Measurements from ENCODE around the gene THSD7A.

Gene THSD7A

GRCh38 chr7:11485636-11486035, 346.4 kb downstream of the THSD7A start:
- no peak overlapping the region for H3K27ac ChIP-seq
- TF ChIP-seq ZFX (IDR thresholded peaks at IDR 0.05; ENCODE audit: borderline replicate concordance) (no peak), CTCF (IDR thresholded peaks at IDR 0.05) (no peak)

- TF ChIP-seq CTCF (IDR thresholded peaks at IDR 0.05) (no peak), ZFX (IDR thresholded peaks at IDR 0.05; ENCODE audit: borderline replicate concordance) (no peak)
- H3K27ac ChIP-seq, result no peak overlapping the region
These were observed 351.9 kb downstream of the THSD7A start for GRCh38 chr7:11480143-11480542.

GRCh38 chr7:11478882-11479281, 353.1 kb downstream of the THSD7A start:
- TF ChIP-seq ZFX (IDR thresholded peaks at IDR 0.05; ENCODE audit: borderline replicate concordance) (no peak), CTCF (IDR thresholded peaks at IDR 0.05) (no peak)
- H3K27ac ChIP-seq, result no peak overlapping the region

GRCh38 chr7:11478426-11478825, 353.6 kb downstream of the THSD7A start:
- TF ChIP-seq CTCF (IDR thresholded peaks at IDR 0.05) (no peak), ZFX (IDR thresholded peaks at IDR 0.05; ENCODE audit: borderline replicate concordance) (no peak)
- H3K27ac ChIP-seq, result no peak overlapping the region

GRCh38 chr7:11474902-11475585, 357.0 kb downstream of the THSD7A start:
- TF ChIP-seq CTCF (IDR thresholded peaks at IDR 0.05), result no peak
- no peak for TF ChIP-seq ZFX (IDR thresholded peaks at IDR 0.05; ENCODE audit: borderline replicate concordance)
- no peak overlapping the region for H3K27ac ChIP-seq

GRCh38 chr7:11473807-11474424, 358.1 kb downstream of the THSD7A start:
- 0 out of 2 replicates have a peak, but pooled peaks have one; percentile 3 for TF ChIP-seq CTCF (IDR thresholded peaks at IDR 0.05)
- TF ChIP-seq ZFX (IDR thresholded peaks at IDR 0.05; ENCODE audit: borderline replicate concordance), result no peak
- no peak overlapping the region for H3K27ac ChIP-seq

GRCh38 chr7:11473220-11473619, 358.8 kb downstream of the THSD7A start:
- H3K27ac ChIP-seq, result no peak overlapping the region
- TF ChIP-seq ZFX (IDR thresholded peaks at IDR 0.05; ENCODE audit: borderline replicate concordance) (no peak), CTCF (IDR thresholded peaks at IDR 0.05) (no peak)

All from 22Rv1 (cell line).